DND-41 (cell line): ENCODE results near the gene C17orf58.
"Not testable (repeated sequence)": the region's sequence is repeated elsewhere in the genome, so short reads cannot be mapped to it uniquely, and the experiment has no call there.

Experiments used
- ATAC-seq: fragments of 200-7000 bp; cut with Tn5 transposase; 3 replicates; pipeline ENCODE4 v1.9.1; 2021; ENCODE audit warnings: low read depth; ENCODE audit not compliant: insufficient read depth
- DNase-seq: peaks from one replicate; pipeline ENCODE4 v3.0.0-alpha.2; 2020
- H2AFZ ChIP-seq: 2 replicates; pipeline ENCODE4 v1.6.0; 2012; ENCODE audit warnings: low read depth, low read length
- H3K27ac ChIP-seq: 2 replicates; pipeline ENCODE4 v1.5.1; 2012; ENCODE audit warnings: low read length, inconsistent platforms
- H3K27me3 ChIP-seq: fragments of 200-600 bp; sonication (generic); 2 replicates; pipeline ENCODE4 v1.6.0; 2012; ENCODE audit warnings: low read length, mild to moderate bottlenecking, inconsistent platforms; ENCODE audit not compliant: insufficient read depth, poor library complexity
- H3K36me3 ChIP-seq: 2 replicates; pipeline ENCODE4 v1.5.1; 2012; ENCODE audit warnings: low read length, inconsistent platforms; ENCODE audit not compliant: insufficient read depth
- H3K4me1 ChIP-seq: 2 replicates; pipeline ENCODE4 v1.5.1; 2012; ENCODE audit warnings: mild to moderate bottlenecking, low read length; ENCODE audit not compliant: insufficient read depth
- H3K4me2 ChIP-seq: 2 replicates; pipeline ENCODE4 v1.6.0; 2012; ENCODE audit warnings: mild to moderate bottlenecking, moderate library complexity, low read length, inconsistent platforms; ENCODE audit not compliant: insufficient read depth
- H3K4me3 ChIP-seq, 2 experiments: fragments of 200-600 bp in 1 of 2; shearing (Covaris generic) in 1 of 2; 2 replicates each; pipeline ENCODE4 v1.5.1; 2012 to 2016; ENCODE audit warnings: inconsistent platforms in 2 of 2, low read length in 2 of 2, mild to moderate bottlenecking in 2 of 2, low read depth in 1 of 2, moderate library complexity in 1 of 2
- H3K79me2 ChIP-seq: 2 replicates; pipeline ENCODE4 v1.6.0; 2012; ENCODE audit warnings: low read length, inconsistent platforms; ENCODE audit not compliant: insufficient read depth
- H3K9ac ChIP-seq: 2 replicates; pipeline ENCODE4 v1.6.0; 2012; ENCODE audit warnings: low read depth, mild to moderate bottlenecking, inconsistent platforms, low read length, moderate library complexity
- H3K9me3 ChIP-seq: 2 replicates; pipeline ENCODE4 v1.5.1; 2012; ENCODE audit warnings: low read length, moderate library complexity, mild to moderate bottlenecking, inconsistent platforms; ENCODE audit not compliant: insufficient read depth, severe bottlenecking
- H4K20me1 ChIP-seq: 2 replicates; pipeline ENCODE4 v1.6.0; 2012; ENCODE audit warnings: low read length; ENCODE audit not compliant: insufficient read depth
- EZH2 ChIP-seq: IDR thresholded peaks from 3 replicates; pipeline ENCODE4 v1.6.1; 2012; ENCODE audit warnings: borderline replicate concordance, low read depth, mild to moderate bottlenecking, moderate library complexity, low read length, inconsistent platforms; ENCODE audit not compliant: severe bottlenecking
- TF ChIP-seq, protein P1 (sequence below): IDR thresholded peaks from 2 replicates; pipeline ENCODE4 v1.5.1; 2012; ENCODE audit warnings: borderline replicate concordance, low read length, moderate library complexity, mild to moderate bottlenecking; ENCODE audit not compliant: poor library complexity, severe bottlenecking; ENCODE audit errors: extremely low read depth

Gene C17orf58

DNA sequence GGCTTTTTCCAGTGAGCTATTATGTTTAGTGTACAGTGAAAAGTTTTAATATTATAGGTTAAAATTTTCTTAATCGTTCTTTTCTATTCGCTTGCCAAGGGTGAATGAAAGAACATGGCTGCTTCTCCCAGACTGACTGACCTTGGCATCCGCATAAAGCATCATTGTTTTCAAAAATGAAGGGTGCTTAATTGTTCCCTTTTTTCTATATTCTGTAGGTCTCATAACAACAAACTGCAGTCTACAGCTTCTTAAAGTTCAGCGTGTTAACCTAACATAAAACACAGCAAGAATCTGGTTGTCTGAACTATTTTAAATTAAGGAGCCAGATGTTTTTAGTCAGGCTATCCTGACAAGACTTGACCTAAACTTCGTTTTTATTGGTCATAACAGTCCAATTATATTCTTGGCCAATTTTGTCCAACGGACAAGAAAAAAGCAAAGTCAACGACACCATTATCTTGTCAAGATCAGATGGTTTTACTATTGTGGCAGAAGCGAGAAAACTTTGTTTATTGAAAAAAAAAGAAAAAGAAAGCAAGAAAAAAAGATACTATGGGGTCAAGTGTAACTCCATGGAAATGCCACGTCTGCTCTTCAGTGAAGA lies 14.1 kb downstream of the C17orf58 start:
- no peak for DNase-seq
- Histone ChIP-seq H3K9me3 (no peaks in the 10 kb centered on the region), H3K4me2 (no peak overlapping the region), H3K36me3 (peaks cover 20% of the 10 kb centered on the region), H2AFZ (no peak overlapping the region), H3K27me3 (no peaks in the 10 kb centered on the region), H4K20me1 (no peaks in the 10 kb centered on the region), H3K9ac (no peak overlapping the region), H3K4me1 (no peaks in the 10 kb centered on the region), H3K4me3 (no peak overlapping the region), H3K27ac (no peak overlapping the region), H3K79me2 (no peaks in the 10 kb centered on the region)
- TF ChIP-seq, protein P1, sequence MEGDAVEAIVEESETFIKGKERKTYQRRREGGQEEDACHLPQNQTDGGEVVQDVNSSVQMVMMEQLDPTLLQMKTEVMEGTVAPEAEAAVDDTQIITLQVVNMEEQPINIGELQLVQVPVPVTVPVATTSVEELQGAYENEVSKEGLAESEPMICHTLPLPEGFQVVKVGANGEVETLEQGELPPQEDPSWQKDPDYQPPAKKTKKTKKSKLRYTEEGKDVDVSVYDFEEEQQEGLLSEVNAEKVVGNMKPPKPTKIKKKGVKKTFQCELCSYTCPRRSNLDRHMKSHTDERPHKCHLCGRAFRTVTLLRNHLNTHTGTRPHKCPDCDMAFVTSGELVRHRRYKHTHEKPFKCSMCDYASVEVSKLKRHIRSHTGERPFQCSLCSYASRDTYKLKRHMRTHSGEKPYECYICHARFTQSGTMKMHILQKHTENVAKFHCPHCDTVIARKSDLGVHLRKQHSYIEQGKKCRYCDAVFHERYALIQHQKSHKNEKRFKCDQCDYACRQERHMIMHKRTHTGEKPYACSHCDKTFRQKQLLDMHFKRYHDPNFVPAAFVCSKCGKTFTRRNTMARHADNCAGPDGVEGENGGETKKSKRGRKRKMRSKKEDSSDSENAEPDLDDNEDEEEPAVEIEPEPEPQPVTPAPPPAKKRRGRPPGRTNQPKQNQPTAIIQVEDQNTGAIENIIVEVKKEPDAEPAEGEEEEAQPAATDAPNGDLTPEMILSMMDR = no peak
- no peak for TF ChIP-seq EZH2
- no peak for ATAC-seq

DNA sequence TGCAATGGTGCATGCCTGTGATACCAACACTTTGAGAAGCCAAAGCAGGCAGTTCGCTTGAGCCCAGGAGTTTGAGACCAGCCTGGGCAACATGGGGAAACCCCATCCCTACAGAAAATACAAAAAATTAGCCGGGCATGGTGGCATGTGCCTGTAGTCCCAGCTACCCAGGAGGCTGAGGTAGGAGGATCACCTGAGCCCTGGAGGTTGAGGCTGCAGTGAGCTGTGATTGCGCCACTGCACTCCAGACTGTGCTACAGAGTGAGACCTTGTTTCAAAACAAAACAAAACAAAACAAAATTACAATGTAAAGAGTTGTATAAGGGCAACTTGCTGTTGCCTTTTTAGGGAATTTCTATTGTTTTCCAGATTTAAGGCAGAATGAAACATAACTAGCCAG lies 15.4 kb downstream of the C17orf58 start:
- not testable (repeated sequence) for DNase-seq, H3K9me3 ChIP-seq, H3K27me3 ChIP-seq, H2AFZ ChIP-seq, ATAC-seq, H3K27ac ChIP-seq, H3K4me2 ChIP-seq, H3K9ac ChIP-seq, H3K4me3 ChIP-seq, H3K4me1 ChIP-seq, H3K79me2 ChIP-seq, H4K20me1 ChIP-seq
- H3K36me3 ChIP-seq = peaks cover 25% of the 10 kb centered on the region

DNA sequence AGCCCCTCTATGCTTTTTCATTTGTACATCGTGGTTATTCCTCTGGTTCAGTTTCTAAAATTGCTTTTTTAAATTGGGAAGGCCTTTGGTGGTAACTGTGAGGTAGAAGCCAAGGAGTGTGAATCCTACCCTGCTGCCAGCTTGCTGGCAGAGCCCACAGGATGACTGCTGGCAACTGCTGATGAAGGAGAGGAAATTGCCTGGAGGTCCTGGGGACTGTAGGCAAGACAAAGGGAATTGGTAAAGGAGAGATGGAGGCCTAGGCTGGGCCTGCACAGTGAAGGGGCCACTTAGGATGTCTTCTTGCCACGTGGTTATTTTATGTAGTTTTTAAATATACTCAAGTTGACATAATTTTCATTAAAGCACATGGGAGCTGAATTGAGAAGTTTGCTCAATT lies 15.8 kb downstream of the C17orf58 start:
- Histone ChIP-seq H4K20me1 (no peaks in the 10 kb centered on the region), H3K79me2 (no peaks in the 10 kb centered on the region), H3K36me3 (peaks cover 25% of the 10 kb centered on the region), H3K4me2 (no peak overlapping the region), H3K4me1 (no peaks in the 10 kb centered on the region), H3K27me3 (no peaks in the 10 kb centered on the region), H3K4me3 (no peak overlapping the region), H3K9me3 (no peaks in the 10 kb centered on the region), H3K9ac (no peak overlapping the region), H3K27ac (no peak overlapping the region), H2AFZ (no peak overlapping the region)
- TF ChIP-seq, protein P1 = no peak
- TF ChIP-seq EZH2 = no peak
- ATAC-seq (no peak), DNase-seq (no peak)

DNA sequence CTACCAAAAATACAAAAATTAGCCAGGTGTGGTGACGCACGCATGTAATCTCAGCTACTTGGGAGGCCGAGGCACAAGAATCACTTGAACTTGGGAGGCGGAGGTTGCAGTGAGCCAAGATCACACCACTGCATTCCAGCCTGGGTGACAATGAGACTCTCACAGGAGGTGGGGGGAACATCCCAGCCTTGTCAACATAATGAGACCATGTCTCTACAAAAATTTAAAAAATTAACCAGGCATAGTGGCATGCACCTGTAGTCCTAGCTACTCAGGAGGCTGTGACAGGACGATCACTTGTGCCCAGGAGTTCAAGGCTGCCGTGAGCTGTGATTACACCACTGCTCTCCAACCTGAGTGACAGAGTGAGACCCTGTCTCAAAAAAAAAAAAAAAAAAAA lies 20.0 kb downstream of the C17orf58 start:
- not testable (repeated sequence) for DNase-seq, H2AFZ ChIP-seq, H3K9me3 ChIP-seq, ATAC-seq, H3K79me2 ChIP-seq, H4K20me1 ChIP-seq, H3K4me1 ChIP-seq, H3K4me2 ChIP-seq, H3K9ac ChIP-seq, H3K27ac ChIP-seq, H3K4me3 ChIP-seq, H3K27me3 ChIP-seq
- H3K36me3 ChIP-seq = peaks cover 47% of the 10 kb centered on the region
